ENCODE data around the gene UGP2.

GRCh38 chr2:63891488-63892030 lies 49.9 kb downstream of the UGP2 start:
- TF ChIP-seq TAF1 (IDR thresholded peaks at IDR 0.05; ENCODE audit: low read depth, low read length): no peak
- TF ChIP-seq POLR2A (IDR thresholded peaks at IDR 0.05; ENCODE audit: low read depth, low read length): no peak
- no peak for TF ChIP-seq POLR2AphosphoS5 (IDR thresholded peaks at IDR 0.05; ENCODE audit: low read depth, low read length)
